ENCODE data around the gene BRSK2.

The BRSK2 gene

GRCh38 chr11:1510928-1511327 lies 121.2 kb downstream of the BRSK2 start:
- DNase-seq (ENCODE audit: low read depth in 2 of 3, low spot score in 1 of 3): no peak

- no peak for DNase-seq (ENCODE audit: low read depth in 2 of 3, low spot score in 1 of 3)
These were observed 122.3 kb downstream of the BRSK2 start for GRCh38 chr11:1511937-1512496.
